ENCODE measurements around the gene MKNK1. TPM values are rescaled to one million over a fixed set of nuclear protein-coding genes. Genes with fewer than 3 reads are reported as not detected.

Gene MKNK1
- polyA plus RNA-seq, 1 donor, result 40.9 TPM

GRCh38 chr1:46568461-46568891 is 35.6 kb downstream of the MKNK1 start:
- Histone ChIP-seq H3K27ac (ENCODE audit: low read length) (no peak overlapping the region), H3K9me3 (ENCODE audit: control insufficient read depth, low read depth, low read length) (no peaks in the 10 kb centered on the region), H3K27me3 (ENCODE audit: control insufficient read depth, insufficient read depth, low read length) (no peaks in the 10 kb centered on the region), H3K4me1 (ENCODE audit: control insufficient read depth, insufficient read depth, low read length) (no peaks in the 10 kb centered on the region), H3K36me3 (ENCODE audit: control insufficient read depth, insufficient read depth, low read length) (peaks cover 30% of the 10 kb centered on the region), H3K4me3 (ENCODE audit: low read length) (no peak overlapping the region)
- WGBS (ENCODE audit: insufficient coverage, low lambda C conversion rate), result 90% methylated on average over 4 of the region's 6 CpGs
- DNase-seq, result no peak

- Histone ChIP-seq H3K4me3 (ENCODE audit: low read length) (no peak overlapping the region), H3K27me3 (ENCODE audit: control insufficient read depth, insufficient read depth, low read length) (no peaks in the 10 kb centered on the region), H3K27ac (ENCODE audit: low read length) (no peak overlapping the region), H3K4me1 (ENCODE audit: control insufficient read depth, insufficient read depth, low read length) (no peaks in the 10 kb centered on the region), H3K36me3 (ENCODE audit: control insufficient read depth, insufficient read depth, low read length) (peaks cover 58% of the 10 kb centered on the region), H3K9me3 (ENCODE audit: control insufficient read depth, low read depth, low read length) (no peaks in the 10 kb centered on the region)
- 60% methylated on average over 1 of the region's 4 CpGs for WGBS (ENCODE audit: insufficient coverage, low lambda C conversion rate)
- no peak for DNase-seq
These were observed 40.7 kb downstream of the MKNK1 start for GRCh38 chr1:46563341-46563740.

GRCh38 chr1:46562498-46562897 is 41.6 kb downstream of the MKNK1 start:
- Histone ChIP-seq H3K4me1 (ENCODE audit: control insufficient read depth, insufficient read depth, low read length) (no peaks in the 10 kb centered on the region), H3K9me3 (ENCODE audit: control insufficient read depth, low read depth, low read length) (no peaks in the 10 kb centered on the region), H3K4me3 (ENCODE audit: low read length) (no peak overlapping the region), H3K36me3 (ENCODE audit: control insufficient read depth, insufficient read depth, low read length) (peaks cover 56% of the 10 kb centered on the region), H3K27ac (ENCODE audit: low read length) (no peak overlapping the region), H3K27me3 (ENCODE audit: control insufficient read depth, insufficient read depth, low read length) (no peaks in the 10 kb centered on the region)
- no peak for DNase-seq
- WGBS (ENCODE audit: insufficient coverage, low lambda C conversion rate), result no CpG with 5 or more reads among the region's 15 CpGs

- no peaks in the 10 kb centered on the region for H3K27me3 ChIP-seq (ENCODE audit: control insufficient read depth, insufficient read depth, low read length)
- peaks cover 36% of the 10 kb centered on the region for H3K36me3 ChIP-seq (ENCODE audit: control insufficient read depth, insufficient read depth, low read length)
- no peak for DNase-seq
- no CpG with 5 or more reads among the region's 8 CpGs for WGBS (ENCODE audit: insufficient coverage, low lambda C conversion rate)
- no peaks in the 10 kb centered on the region for H3K4me1 ChIP-seq (ENCODE audit: control insufficient read depth, insufficient read depth, low read length)
- H3K27ac ChIP-seq (ENCODE audit: low read length), result no peak overlapping the region
- no peak overlapping the region for H3K4me3 ChIP-seq (ENCODE audit: low read length)
- no peaks in the 10 kb centered on the region for H3K9me3 ChIP-seq (ENCODE audit: control insufficient read depth, low read depth, low read length)
These were observed 45.1 kb downstream of the MKNK1 start for GRCh38 chr1:46558966-46559365.

- no peak overlapping the region for H3K4me3 ChIP-seq (ENCODE audit: low read length)
- DNase-seq, result no peak
- H3K9me3 ChIP-seq (ENCODE audit: control insufficient read depth, low read depth, low read length), result no peaks in the 10 kb centered on the region
- H3K36me3 ChIP-seq (ENCODE audit: control insufficient read depth, insufficient read depth, low read length), result peaks cover 36% of the 10 kb centered on the region
- no peaks in the 10 kb centered on the region for H3K27me3 ChIP-seq (ENCODE audit: control insufficient read depth, insufficient read depth, low read length)
- H3K27ac ChIP-seq (ENCODE audit: low read length), result no peak overlapping the region
- WGBS (ENCODE audit: insufficient coverage, low lambda C conversion rate), result no CpG with 5 or more reads among the region's 20 CpGs
- H3K4me1 ChIP-seq (ENCODE audit: control insufficient read depth, insufficient read depth, low read length), result no peaks in the 10 kb centered on the region
These were observed 45.7 kb downstream of the MKNK1 start for GRCh38 chr1:46558141-46558963.

- Histone ChIP-seq H3K27ac (ENCODE audit: low read length) (no peak overlapping the region), H3K27me3 (ENCODE audit: control insufficient read depth, insufficient read depth, low read length) (no peaks in the 10 kb centered on the region), H3K4me3 (ENCODE audit: low read length) (no peak overlapping the region), H3K4me1 (ENCODE audit: control insufficient read depth, insufficient read depth, low read length) (no peaks in the 10 kb centered on the region), H3K9me3 (ENCODE audit: control insufficient read depth, low read depth, low read length) (no peaks in the 10 kb centered on the region), H3K36me3 (ENCODE audit: control insufficient read depth, insufficient read depth, low read length) (peaks cover 28% of the 10 kb centered on the region)
- WGBS (ENCODE audit: insufficient coverage, low lambda C conversion rate), result 80% methylated on average over 1 of the region's 5 CpGs
- no peak for DNase-seq
These were observed 46.7 kb downstream of the MKNK1 start for GRCh38 chr1:46557403-46557802.

GRCh38 chr1:46556822-46557221 is 47.2 kb downstream of the MKNK1 start:
- Histone ChIP-seq H3K4me1 (ENCODE audit: control insufficient read depth, insufficient read depth, low read length) (no peaks in the 10 kb centered on the region), H3K36me3 (ENCODE audit: control insufficient read depth, insufficient read depth, low read length) (peaks cover 26% of the 10 kb centered on the region), H3K27ac (ENCODE audit: low read length) (no peak overlapping the region), H3K9me3 (ENCODE audit: control insufficient read depth, low read depth, low read length) (no peaks in the 10 kb centered on the region), H3K27me3 (ENCODE audit: control insufficient read depth, insufficient read depth, low read length) (no peaks in the 10 kb centered on the region), H3K4me3 (ENCODE audit: low read length) (no peak overlapping the region)
- WGBS (ENCODE audit: insufficient coverage, low lambda C conversion rate), result 80% methylated on average over 1 of the region's 3 CpGs
- DNase-seq, result peak in 1 of 2 donors; percentile 27

GRCh38 chr1:46555826-46556619 is 48.0 kb downstream of the MKNK1 start:
- no peak overlapping the region for H3K4me3 ChIP-seq (ENCODE audit: low read length)
- WGBS (ENCODE audit: insufficient coverage, low lambda C conversion rate), result 100% methylated on average over 3 of the region's 7 CpGs
- H3K36me3 ChIP-seq (ENCODE audit: control insufficient read depth, insufficient read depth, low read length), result peaks cover 18% of the 10 kb centered on the region
- H3K9me3 ChIP-seq (ENCODE audit: control insufficient read depth, low read depth, low read length), result no peaks in the 10 kb centered on the region
- DNase-seq, result no peak
- no peak overlapping the region for H3K27ac ChIP-seq (ENCODE audit: low read length)
- H3K27me3 ChIP-seq (ENCODE audit: control insufficient read depth, insufficient read depth, low read length), result peaks cover 3% of the 10 kb centered on the region
- no peaks in the 10 kb centered on the region for H3K4me1 ChIP-seq (ENCODE audit: control insufficient read depth, insufficient read depth, low read length)

GRCh38 chr1:46554597-46555381 is 49.3 kb downstream of the MKNK1 start:
- Histone ChIP-seq H3K4me3 (ENCODE audit: low read length) (no peak overlapping the region), H3K36me3 (ENCODE audit: control insufficient read depth, insufficient read depth, low read length) (peaks cover 11% of the 10 kb centered on the region), H3K27ac (ENCODE audit: low read length) (no peak overlapping the region), H3K27me3 (ENCODE audit: control insufficient read depth, insufficient read depth, low read length) (peaks cover 14% of the 10 kb centered on the region), H3K4me1 (ENCODE audit: control insufficient read depth, insufficient read depth, low read length) (no peaks in the 10 kb centered on the region), H3K9me3 (ENCODE audit: control insufficient read depth, low read depth, low read length) (no peaks in the 10 kb centered on the region)
- 67% methylated on average over 1 of the region's 12 CpGs for WGBS (ENCODE audit: insufficient coverage, low lambda C conversion rate)
- no peak for DNase-seq

- H3K27ac ChIP-seq (ENCODE audit: low read length), result no peak overlapping the region
- peaks cover 20% of the 10 kb centered on the region for H3K27me3 ChIP-seq (ENCODE audit: control insufficient read depth, insufficient read depth, low read length)
- peaks cover 5% of the 10 kb centered on the region for H3K36me3 ChIP-seq (ENCODE audit: control insufficient read depth, insufficient read depth, low read length)
- WGBS (ENCODE audit: insufficient coverage, low lambda C conversion rate), result no CpG with 5 or more reads among the region's 6 CpGs
- no peaks in the 10 kb centered on the region for H3K9me3 ChIP-seq (ENCODE audit: control insufficient read depth, low read depth, low read length)
- no peak for DNase-seq
- H3K4me1 ChIP-seq (ENCODE audit: control insufficient read depth, insufficient read depth, low read length), result no peaks in the 10 kb centered on the region
- no peak overlapping the region for H3K4me3 ChIP-seq (ENCODE audit: low read length)
These were observed 49.9 kb downstream of the MKNK1 start for GRCh38 chr1:46554236-46554596.
